Lung microvascular endothelial cell (primary cell): ENCODE results near the gene SERP2. TPM values are rescaled to one million over a fixed set of nuclear protein-coding genes. Genes with fewer than 3 reads are reported as not detected.

Experiments
- DNase-seq, 2 donors: peaks; one replicate each; pipeline versions ENCODE4 v3.0.0 to v3.0.0-alpha.2; 2010; ENCODE audit warnings: low read depth in 2 of 2
- total RNA-seq: library from RNA; depleted of rRNA; stranded (reverse); fragments of >200 nt; gene quantifications from 2 replicates; pipeline ENCODE4 v1.2.1, GENCODE V29; 2014

The SERP2 gene
- total RNA-seq, 1 donor from 2014 or later: 3.6 TPM

GRCh38 chr13:44410328-44410859, 36.8 kb downstream of the SERP2 start:
- no peak for DNase-seq

- no peak for DNase-seq
Measured at GRCh38 chr13:44411841-44412240, 38.2 kb downstream of the SERP2 start.

GRCh38 chr13:44412346-44412935, 38.8 kb downstream of the SERP2 start:
- DNase-seq: no peak

- peak in 1 of 2 donors; percentile 60 for DNase-seq
Measured at GRCh38 chr13:44413095-44413494, 39.5 kb downstream of the SERP2 start.

- DNase-seq: no peak
Measured at GRCh38 chr13:44414716-44415115, 41.1 kb downstream of the SERP2 start.

- DNase-seq: no peak
Measured at GRCh38 chr13:44415815-44416214, 42.2 kb downstream of the SERP2 start.

- peak in 1 of 2 donors; percentile 37 for DNase-seq
Measured at GRCh38 chr13:44416301-44416700, 42.7 kb downstream of the SERP2 start.

GRCh38 chr13:44416744-44417143, 43.1 kb downstream of the SERP2 start:
- no peak for DNase-seq

- no peak for DNase-seq
Measured at GRCh38 chr13:44417446-44417845, 43.8 kb downstream of the SERP2 start.

GRCh38 chr13:44417876-44418275, 44.3 kb downstream of the SERP2 start:
- no peak for DNase-seq

- no peak for DNase-seq
Measured at GRCh38 chr13:44420376-44421220, 47.0 kb downstream of the SERP2 start.

- no peak for DNase-seq
Measured at GRCh38 chr13:44421853-44422525, 48.4 kb downstream of the SERP2 start.

- DNase-seq: peak; percentile 77 to 88
Measured at GRCh38 chr13:44422755-44423643, 49.4 kb downstream of the SERP2 start.

GRCh38 chr13:44423824-44424223, 50.2 kb downstream of the SERP2 start:
- DNase-seq: no peak

- DNase-seq: no peak
Measured at GRCh38 chr13:44425041-44425814, 51.6 kb downstream of the SERP2 start.

GRCh38 chr13:44425815-44426078, 52.1 kb downstream of the SERP2 start:
- no peak for DNase-seq

- DNase-seq: no peak
Measured at GRCh38 chr13:44426461-44426860, 52.8 kb downstream of the SERP2 start.

- no peak for DNase-seq
Measured at GRCh38 chr13:44429311-44429710, 55.7 kb downstream of the SERP2 start.

GRCh38 chr13:44431150-44431549, 57.5 kb downstream of the SERP2 start:
- no peak for DNase-seq

GRCh38 chr13:44432650-44433049, 59.0 kb downstream of the SERP2 start:
- DNase-seq: peak in 1 of 2 donors; percentile 53
